Measurements from ENCODE around the gene SCN2B.

Gene SCN2B

GRCh38 chr11:118174006-118174567 lies 2.4 kb downstream of the SCN2B start:
- no peak for DNase-seq

GRCh38 chr11:118172356-118172755 lies 4.1 kb downstream of the SCN2B start:
- DNase-seq = no peak

DNA sequence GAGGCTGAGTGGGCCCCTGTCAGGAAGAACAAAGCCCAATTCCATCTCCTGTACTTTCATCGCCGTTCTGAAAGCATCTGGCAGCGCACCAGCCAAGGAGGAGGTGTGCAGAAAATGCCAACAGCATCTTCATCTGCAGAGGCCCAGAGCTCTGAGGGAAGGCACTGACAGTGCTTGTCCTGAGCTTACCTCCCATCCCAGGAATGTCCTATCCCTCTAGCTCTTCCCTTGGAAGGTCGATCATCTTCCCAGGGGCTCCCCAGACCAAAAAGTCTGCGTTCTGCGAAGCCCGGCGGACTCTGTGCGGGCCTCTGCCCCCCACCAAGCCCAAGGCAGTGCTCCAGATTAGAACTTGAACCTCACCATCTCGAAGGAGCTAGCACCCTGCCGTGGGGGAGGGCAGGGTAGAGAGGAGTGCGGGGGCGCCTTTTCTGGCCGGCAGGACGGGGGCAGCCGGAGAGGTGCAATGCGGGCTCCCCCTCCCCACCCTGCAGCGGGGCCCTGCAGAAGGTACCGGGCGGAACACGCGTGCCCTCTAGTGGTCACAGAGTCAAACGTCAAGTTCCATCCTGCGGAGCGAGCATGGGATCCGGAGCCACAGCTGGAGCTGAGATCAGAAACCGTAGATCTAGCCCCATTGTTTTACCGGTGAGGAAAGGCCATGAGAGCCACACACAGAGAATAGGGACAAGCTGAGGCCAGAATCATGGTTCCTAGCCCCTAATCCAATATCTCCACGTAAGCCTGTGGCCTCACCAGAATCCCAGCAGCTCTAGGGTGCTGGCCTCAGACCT lies 5.0 kb downstream of the SCN2B start:
- peak; percentile 83 for DNase-seq

- DNase-seq = no peak
Observed at GRCh38 chr11:118170882-118171268, 5.6 kb downstream of the SCN2B start.

GRCh38 chr11:118170231-118170630 lies 6.2 kb downstream of the SCN2B start:
- no peak for DNase-seq

- no peak for DNase-seq
Observed at GRCh38 chr11:118169300-118170140, 6.9 kb downstream of the SCN2B start.

- DNase-seq = no peak
Observed at GRCh38 chr11:118168751-118169150, 7.7 kb downstream of the SCN2B start.

GRCh38 chr11:118168316-118168715 lies 8.1 kb downstream of the SCN2B start:
- DNase-seq = no peak

- no peak for DNase-seq
Observed at GRCh38 chr11:118167906-118168305, 8.5 kb downstream of the SCN2B start.

- DNase-seq = no peak
Observed at GRCh38 chr11:118167253-118167652, 9.2 kb downstream of the SCN2B start.

DNA sequence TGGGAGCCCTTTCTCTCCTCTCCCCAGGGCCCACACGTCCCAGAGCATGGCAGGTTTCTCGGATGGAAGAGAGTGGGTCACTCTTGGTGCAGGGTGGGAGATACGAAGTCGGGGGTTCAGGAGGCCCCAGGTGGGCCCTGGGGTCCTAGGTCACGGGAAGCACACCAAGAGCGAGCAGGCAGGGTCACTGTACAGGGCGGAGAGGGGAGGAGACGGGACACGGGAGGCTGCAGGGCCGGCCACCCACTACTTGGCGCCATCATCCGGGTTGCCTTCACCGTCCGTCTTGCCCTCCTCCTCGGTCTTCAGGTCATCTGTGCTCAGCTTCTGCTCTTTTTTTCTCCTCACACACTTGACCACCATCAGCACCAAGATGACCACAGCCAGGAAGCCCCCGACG lies 9.8 kb downstream of the SCN2B start:
- no peak for DNase-seq

DNA sequence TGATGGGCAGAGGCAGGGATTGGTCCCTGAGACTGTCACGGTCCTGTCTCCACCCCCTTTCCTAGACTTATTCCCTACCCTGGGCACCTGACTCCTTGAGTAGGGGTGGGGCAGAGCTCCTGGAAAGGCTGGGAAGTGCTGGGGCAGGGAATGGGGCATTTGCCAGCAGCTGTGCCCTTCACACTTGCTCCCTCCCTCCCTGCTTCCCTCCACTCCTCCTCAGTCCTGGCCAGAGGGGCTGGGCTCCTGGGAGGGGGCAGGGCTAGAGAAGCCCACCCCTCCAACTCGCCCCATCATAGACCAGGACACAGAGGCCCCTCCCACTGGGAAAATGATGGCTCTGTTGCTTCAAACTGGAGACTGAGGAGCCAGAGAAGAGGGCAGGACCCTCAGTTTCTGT lies 11.6 kb downstream of the SCN2B start:
- DNase-seq = no peak

GRCh38 chr11:118163494-118163893 lies 12.9 kb downstream of the SCN2B start:
- DNase-seq = no peak

GRCh38 chr11:118162846-118163245 lies 13.6 kb downstream of the SCN2B start:
- DNase-seq = no peak

DNA sequence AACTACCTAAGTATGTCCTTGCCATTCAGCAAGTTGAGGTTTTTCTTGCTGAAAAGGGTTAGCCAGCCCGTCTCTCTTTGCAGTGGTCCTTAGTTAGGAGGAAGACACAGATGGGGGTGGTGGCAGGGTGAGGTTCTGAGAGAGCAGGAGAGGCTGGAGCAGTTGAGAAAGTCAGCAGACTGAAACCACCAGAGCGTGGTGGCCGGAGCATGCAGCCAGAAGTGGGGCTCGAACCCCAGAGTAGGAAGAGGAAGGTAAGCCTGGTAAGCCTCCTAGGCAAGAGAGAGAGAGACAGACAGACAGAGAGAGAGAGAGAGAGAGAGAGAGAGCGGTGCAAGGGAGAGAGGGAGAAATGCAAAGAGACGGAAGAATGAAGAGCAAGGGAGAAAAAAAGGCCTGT lies 14.7 kb downstream of the SCN2B start:
- DNase-seq = no peak

DNA sequence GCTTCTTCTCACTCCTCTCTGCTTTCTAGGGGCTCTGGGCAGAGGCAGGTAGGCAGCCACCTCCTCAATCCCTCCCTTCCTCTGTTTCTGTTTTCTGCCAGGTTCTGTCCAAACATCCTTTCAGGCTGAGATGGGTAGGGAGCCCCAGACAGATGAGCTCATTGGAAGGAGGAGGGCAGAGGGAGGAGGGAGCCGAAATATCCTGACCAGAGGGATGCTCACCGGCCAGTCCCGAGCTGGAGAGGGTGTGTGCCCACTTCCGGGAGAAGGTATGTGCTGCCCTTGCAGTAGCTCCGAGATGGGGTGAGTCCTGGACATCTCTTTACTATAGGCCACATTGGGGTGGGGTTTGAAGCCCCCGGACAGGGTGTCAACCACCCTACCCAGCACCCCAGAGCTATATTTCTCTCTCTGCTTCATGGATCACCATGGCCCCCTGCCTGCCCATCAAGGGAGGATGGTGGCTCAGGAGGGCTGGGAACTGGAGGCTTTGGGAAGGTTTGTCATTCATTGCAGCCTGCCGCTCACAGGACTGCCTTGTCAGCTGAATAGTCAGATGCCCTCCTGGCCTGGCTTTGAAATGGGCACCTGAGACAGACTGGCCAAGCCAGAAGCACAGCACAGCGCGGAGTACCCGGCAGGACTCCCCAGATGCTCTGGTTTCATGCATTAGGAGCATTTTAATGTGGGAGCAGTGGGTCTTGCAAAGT lies 19.1 kb downstream of the SCN2B start:
- no peak for DNase-seq

DNA sequence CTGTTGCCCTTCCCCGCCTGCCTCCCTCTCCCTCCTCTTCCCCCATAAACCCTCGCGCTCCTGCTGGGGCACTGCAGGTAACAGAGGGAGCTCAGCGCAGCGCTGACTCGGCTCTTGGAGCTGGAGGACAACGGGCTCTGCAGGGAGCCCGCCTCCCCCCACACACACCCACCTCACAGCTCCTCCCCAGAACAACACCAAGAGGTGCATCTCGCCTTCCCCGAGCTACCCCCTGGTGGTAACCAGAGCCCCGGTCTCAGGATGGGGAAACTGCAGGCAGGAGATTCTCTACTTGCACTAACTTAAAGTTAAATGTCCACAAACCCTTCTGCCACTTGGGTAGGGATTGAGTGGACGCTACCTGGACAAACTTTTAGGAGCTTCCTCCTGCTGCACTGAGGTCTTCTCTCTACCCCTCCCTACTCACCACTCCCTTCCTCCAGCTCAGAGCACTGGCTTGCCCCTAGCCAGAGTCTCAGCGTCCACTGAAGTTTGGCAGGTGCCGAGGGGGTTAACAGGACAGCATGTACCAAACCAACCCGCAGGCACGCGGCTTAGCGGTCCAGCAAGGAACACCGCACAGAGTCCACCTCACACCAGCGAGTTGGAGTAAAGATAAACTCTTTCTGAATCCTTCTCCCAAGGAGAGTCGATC lies 19.8 kb downstream of the SCN2B start:
- peak in 1 of 2 experiments; percentile 49 for DNase-seq

DNA sequence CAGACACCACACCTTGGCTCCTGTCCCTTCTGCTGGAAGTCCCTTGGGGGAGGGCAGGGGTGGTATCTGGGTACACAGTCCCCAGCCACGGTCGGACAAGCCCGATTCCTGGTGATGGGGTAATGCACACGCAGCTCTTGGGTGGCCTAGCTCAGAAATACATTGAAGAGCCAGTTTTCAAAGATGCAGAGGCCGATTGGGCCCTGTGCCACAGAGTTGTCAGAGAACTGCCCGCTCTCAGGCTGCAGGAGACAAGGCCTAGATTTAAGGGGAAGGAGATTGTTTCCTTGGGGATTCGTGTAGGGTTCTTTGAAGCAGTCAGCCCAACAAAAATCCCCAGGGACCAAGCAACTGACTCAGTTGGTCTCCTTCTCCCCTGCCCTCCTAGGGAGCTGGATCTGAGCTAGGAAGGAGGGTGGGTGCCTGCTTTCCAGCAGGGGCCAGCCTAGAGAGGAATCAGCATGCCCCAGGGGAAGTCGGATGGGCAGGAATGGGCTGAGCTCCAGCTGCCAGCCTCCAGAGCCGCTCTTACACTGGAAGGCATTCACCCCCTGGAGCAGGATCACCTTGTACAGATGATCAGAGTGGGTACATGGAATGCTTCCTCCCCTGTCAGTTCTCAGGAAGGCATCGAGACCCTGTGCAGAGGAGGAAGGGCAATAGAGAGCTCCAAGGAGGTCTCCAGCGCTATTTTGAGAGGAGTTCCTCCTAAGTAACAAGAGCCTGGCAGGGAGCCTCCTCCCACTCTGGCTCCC lies 20.5 kb downstream of the SCN2B start:
- no peak for DNase-seq

DNA sequence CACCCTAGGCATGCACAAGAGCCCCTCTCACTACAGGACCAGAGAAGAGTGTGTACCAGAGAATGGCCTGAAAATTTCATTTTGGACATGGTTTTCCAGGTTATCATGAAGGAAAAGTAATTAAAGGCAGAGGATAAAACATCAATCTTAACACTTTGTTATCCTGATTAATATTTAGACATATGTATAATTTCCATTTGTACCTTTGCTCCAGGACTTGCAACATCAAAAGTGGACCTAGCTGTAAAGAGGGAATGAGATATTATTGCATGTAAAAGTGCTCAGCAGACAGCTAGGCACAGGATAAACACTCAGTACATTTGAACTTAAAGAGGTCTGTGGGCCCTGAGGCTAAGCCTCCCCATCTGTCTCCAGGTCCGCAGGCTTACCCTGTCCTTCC lies 21.8 kb downstream of the SCN2B start:
- DNase-seq = no peak

GRCh38 chr11:118153976-118154375 lies 22.5 kb downstream of the SCN2B start:
- DNase-seq = no peak

DNA sequence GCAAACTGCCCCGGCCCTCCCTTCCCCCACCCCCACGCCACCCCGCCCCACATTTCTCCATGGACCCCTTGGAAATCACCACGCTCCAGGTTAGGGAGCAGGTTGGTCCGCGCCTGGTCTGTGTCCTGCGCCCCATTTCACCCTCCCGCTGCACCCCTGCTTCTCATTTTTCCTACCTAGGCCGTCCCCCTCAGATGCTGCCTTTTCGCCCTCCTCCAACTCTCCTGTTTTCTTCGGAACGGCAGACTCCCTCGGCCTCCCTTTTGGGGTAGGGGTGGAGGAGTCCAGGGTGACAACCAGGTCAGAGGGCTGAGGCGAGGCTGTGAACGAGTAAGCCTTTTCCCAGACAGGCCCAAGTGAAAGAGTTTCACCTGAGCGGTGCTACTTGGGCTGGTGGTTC lies 22.9 kb downstream of the SCN2B start:
- no peak for DNase-seq

All from activated T-cell treated with anti-CD3 and anti-CD28 coated beads, Interleukin-2, amount 50 U/mL, for 48 hours (primary cell).